ENCODE results near the gene MAN2A1.
A peak's percentile ranks its signal among the peaks of the same experiment; 100 is the strongest.

The MAN2A1 gene

DNA sequence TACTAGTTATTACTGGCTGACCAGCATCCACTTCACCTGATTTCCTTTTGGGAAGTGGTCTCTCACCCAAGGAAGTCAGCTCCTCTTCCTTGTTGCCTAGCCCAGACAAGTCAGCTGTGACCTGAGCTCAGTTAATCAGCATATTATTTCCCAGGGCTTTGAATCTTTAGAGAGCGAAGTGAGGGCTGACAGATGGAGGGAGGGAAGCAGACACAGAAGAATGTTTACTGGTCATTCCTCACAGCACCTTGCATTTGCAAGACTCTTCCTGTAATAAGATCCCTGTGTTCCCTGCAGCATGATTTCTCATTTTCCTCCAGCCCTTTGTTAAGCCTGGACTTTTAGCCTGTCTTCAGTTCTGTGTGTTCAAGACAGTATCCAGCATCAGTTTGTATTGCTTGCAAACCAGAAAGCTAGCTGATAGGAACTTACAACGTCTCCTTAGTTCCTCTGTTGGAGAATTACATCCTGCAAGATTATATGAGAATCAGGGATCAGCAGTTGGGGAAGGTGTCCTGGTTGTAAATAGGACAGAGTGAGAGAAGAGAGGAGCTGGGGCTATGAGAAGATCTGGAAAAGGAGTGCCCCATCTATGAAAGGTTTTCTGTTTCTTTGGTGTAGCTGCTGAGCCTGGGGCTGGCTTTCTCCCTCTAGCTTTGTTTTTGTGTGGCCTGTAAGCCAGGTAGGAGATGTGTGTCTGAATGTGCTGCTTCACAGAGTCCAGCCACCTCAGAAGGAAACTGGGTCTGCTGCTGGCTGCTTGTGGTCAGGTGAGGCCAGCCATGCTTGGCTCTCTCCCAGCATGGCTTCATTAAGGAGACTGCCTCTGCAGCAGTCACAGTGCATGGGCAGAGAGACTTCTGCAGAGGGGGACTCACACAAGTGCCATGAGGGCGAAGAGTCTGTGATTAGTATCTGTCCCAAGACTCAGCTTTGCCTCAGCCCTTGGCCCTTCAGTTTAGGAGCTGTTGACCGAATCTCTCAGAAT, 50.3 kb downstream of the MAN2A1 start:
- Histone ChIP-seq H3K4me1 (ENCODE audit: insufficient read depth, low read length) (peaks cover 67% of the 10 kb centered on the region), H3K4me3 (ENCODE audit: low read length) (peak overlapping the region; percentile 24), H3K27me3 (ENCODE audit: insufficient read depth, low read length) (no peaks in the 10 kb centered on the region), H3K9me3 (ENCODE audit: insufficient read depth, low read depth, low read length) (no peaks in the 10 kb centered on the region), H3K27ac (ENCODE audit: low read depth, low read length) (peak overlapping the region; percentile 93), H3K36me3 (ENCODE audit: insufficient read depth, low read length) (no peaks in the 10 kb centered on the region; the same call in 1 of the 2 replicates), H3K9ac (ENCODE audit: low read depth, low read length) (peak overlapping the region; percentile 66)
- 23% methylated on average over 4 of the region's 4 CpGs for WGBS

DNA sequence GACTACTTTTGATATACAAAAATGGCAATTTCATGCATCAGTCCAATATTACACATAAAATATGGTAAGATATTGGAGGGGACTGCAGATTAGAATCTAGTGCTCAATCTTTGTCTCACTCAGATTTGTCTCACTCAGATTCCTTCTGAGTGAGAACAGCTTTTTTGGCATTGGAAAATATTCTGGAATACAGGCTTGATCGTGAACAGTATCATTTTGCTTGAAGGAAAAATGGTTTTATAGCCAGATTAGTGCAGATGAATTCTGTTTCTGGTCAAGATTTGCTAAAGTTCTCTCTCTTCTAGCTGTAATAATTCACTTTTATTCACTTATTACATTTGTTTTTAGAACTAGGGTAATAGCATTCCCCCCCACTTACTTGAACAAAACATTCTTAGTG, 51.2 kb downstream of the MAN2A1 start:
- H3K27me3 ChIP-seq (ENCODE audit: insufficient read depth, low read length), result no peaks in the 10 kb centered on the region
- WGBS, result 65% methylated on average over 1 of the region's 1 CpG
- H3K9me3 ChIP-seq (ENCODE audit: insufficient read depth, low read depth, low read length), result no peaks in the 10 kb centered on the region
- peaks cover 67% of the 10 kb centered on the region for H3K4me1 ChIP-seq (ENCODE audit: insufficient read depth, low read length)
- H3K36me3 ChIP-seq (ENCODE audit: insufficient read depth, low read length), result no peaks in the 10 kb centered on the region; the same call in 1 of the 2 replicates
- H3K27ac ChIP-seq (ENCODE audit: low read depth, low read length), result peak overlapping the region; percentile 93
- H3K4me3 ChIP-seq (ENCODE audit: low read length), result peak overlapping the region; percentile 24
- peak overlapping the region; percentile 66 for H3K9ac ChIP-seq (ENCODE audit: low read depth, low read length)

DNA sequence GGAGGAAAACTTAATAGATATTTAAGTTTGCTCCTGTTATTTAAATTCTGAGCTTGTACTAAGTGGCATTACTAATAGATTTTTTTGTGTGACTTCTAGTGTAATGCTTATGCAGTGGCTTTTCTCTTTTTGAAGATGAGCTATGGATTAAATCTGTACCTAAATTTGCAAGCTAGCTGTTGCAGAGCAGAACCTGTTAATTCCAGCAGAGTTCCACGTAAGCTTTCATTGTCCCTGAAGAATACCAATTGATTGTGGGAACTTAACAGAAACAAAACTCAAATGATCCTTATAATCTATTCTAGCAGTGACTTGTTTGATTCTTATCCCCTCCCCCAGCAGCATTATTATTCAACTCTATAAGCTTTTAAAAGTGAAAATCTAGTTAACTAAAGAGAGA, 51.7 kb downstream of the MAN2A1 start:
- no peaks in the 10 kb centered on the region; the same call in 1 of the 2 replicates for H3K36me3 ChIP-seq (ENCODE audit: insufficient read depth, low read length)
- no peaks in the 10 kb centered on the region for H3K9me3 ChIP-seq (ENCODE audit: insufficient read depth, low read depth, low read length)
- peak overlapping the region; percentile 66 for H3K9ac ChIP-seq (ENCODE audit: low read depth, low read length)
- no peaks in the 10 kb centered on the region for H3K27me3 ChIP-seq (ENCODE audit: insufficient read depth, low read length)
- peak overlapping the region; percentile 24 for H3K4me3 ChIP-seq (ENCODE audit: low read length)
- peak overlapping the region; percentile 93 for H3K27ac ChIP-seq (ENCODE audit: low read depth, low read length)
- peaks cover 67% of the 10 kb centered on the region for H3K4me1 ChIP-seq (ENCODE audit: insufficient read depth, low read length)
- WGBS, result 6% methylated on average over 1 of the region's 1 CpG

DNA sequence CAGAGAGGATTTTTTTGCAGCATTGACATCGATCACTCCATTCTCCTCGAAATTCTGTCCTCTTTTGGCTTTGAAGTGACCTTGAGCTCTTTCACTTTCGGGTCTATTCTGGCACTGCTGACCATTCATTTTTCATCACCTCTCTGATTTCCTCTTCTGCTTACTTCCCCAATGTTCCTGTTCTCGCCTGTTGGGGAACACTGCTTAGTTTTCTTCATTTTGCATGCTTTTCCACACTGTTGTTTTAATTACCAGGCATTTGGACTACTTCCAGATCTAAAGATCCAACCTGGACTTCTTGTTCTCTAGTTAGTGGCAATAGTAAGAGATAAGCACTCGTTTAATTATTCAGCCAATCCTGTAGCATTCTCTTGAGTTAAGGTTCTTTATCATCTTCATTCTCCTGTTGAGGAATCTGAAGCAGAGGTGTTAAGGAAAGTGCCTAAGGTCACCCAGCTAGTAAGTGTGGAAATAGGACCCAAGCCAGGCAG, 53.4 kb downstream of the MAN2A1 start:
- peak overlapping the region; percentile 93 for H3K27ac ChIP-seq (ENCODE audit: low read depth, low read length)
- no peaks in the 10 kb centered on the region for H3K27me3 ChIP-seq (ENCODE audit: insufficient read depth, low read length)
- H3K4me3 ChIP-seq (ENCODE audit: low read length), result no peak overlapping the region
- no peaks in the 10 kb centered on the region; the same call in 1 of the 2 replicates for H3K36me3 ChIP-seq (ENCODE audit: insufficient read depth, low read length)
- WGBS, result 91% methylated on average over 5 of the region's 5 CpGs
- no peaks in the 10 kb centered on the region for H3K9me3 ChIP-seq (ENCODE audit: insufficient read depth, low read depth, low read length)
- H3K4me1 ChIP-seq (ENCODE audit: insufficient read depth, low read length), result peaks cover 71% of the 10 kb centered on the region
- peak overlapping the region; percentile 36; the same call in 1 of the 2 replicates for H3K9ac ChIP-seq (ENCODE audit: low read depth, low read length)

DNA sequence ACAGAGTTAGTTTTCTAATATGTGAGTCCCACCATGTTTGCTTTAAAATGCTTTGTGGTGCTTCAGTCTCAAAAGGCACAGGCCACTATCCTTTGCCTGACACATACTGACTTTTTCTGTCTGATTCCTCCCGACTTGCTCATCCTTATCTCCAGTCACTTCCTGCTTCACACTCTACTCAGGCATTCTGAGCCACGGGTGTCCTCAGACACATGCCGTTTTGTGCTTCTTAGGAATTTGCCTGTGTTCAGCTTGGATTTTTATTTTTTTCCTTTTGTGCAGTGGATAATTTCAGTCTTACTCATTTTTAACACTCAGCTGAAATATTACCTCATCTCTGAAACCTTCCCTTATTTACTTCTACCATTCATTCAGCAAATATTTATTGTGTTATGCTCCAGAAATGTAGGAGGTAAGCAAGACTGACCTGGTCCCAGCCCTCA, 54.1 kb downstream of the MAN2A1 start:
- Histone ChIP-seq H3K36me3 (ENCODE audit: insufficient read depth, low read length) (no peaks in the 10 kb centered on the region; the same call in 1 of the 2 replicates), H3K27me3 (ENCODE audit: insufficient read depth, low read length) (no peaks in the 10 kb centered on the region), H3K4me1 (ENCODE audit: insufficient read depth, low read length) (peaks cover 70% of the 10 kb centered on the region), H3K9me3 (ENCODE audit: insufficient read depth, low read depth, low read length) (no peaks in the 10 kb centered on the region), H3K9ac (ENCODE audit: low read depth, low read length) (peak overlapping the region; percentile 36; the same call in 1 of the 2 replicates), H3K4me3 (ENCODE audit: low read length) (no peak overlapping the region; the same call in 1 of the 2 replicates), H3K27ac (ENCODE audit: low read depth, low read length) (peak overlapping the region; percentile 93)
- WGBS, result 47% methylated on average over 3 of the region's 3 CpGs

DNA sequence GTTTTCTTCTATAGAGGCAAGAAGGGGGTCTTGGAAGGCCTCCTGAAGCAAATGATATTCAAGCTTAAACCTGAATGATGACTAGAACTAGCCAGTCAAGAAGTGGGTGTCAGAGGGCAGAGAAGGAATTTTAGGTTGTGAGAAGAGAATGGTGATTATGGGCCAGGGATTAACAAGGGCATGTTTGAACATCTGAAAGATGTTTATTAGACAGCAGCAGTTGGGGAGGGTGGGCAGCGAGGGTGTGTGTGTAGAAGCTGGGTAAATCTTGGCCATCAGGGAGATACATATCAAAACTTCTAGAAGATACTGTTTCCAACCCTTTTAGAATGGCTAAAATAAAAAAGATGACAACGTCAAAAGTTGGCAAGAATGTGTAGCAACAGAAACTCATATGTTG, 54.5 kb downstream of the MAN2A1 start:
- WGBS, result 90% methylated on average over 2 of the region's 2 CpGs
- peak overlapping the region; percentile 29; the same call in 1 of the 2 replicates for H3K9ac ChIP-seq (ENCODE audit: low read depth, low read length)
- H3K27ac ChIP-seq (ENCODE audit: low read depth, low read length), result peak overlapping the region; percentile 93
- no peak overlapping the region for H3K4me3 ChIP-seq (ENCODE audit: low read length)
- H3K27me3 ChIP-seq (ENCODE audit: insufficient read depth, low read length), result no peaks in the 10 kb centered on the region
- H3K4me1 ChIP-seq (ENCODE audit: insufficient read depth, low read length), result peaks cover 70% of the 10 kb centered on the region
- H3K36me3 ChIP-seq (ENCODE audit: insufficient read depth, low read length), result no peaks in the 10 kb centered on the region; the same call in 1 of the 2 replicates
- H3K9me3 ChIP-seq (ENCODE audit: insufficient read depth, low read depth, low read length), result no peaks in the 10 kb centered on the region

DNA sequence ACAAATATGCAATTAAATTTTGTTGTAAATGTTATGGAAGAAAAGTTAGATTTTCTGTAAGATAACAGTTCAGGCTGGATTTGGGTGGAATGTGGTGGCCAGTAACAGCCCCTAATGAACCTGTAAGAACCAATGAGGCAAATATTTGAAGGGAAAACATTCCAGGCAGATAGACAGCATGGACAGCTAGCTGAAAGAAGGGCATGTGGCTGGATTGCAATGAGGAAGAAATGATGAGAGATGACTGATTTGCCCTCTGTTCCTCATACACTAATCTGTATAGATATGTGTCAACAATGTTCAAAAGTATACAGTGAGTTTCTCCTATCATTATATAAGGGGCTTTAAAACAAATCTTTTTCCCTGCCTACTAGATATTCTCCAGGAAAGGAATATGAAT, 58.8 kb downstream of the MAN2A1 start:
- no peaks in the 10 kb centered on the region; the same call in 1 of the 2 replicates for H3K36me3 ChIP-seq (ENCODE audit: insufficient read depth, low read length)
- no peaks in the 10 kb centered on the region for H3K27me3 ChIP-seq (ENCODE audit: insufficient read depth, low read length)
- H3K4me1 ChIP-seq (ENCODE audit: insufficient read depth, low read length), result peaks cover 30% of the 10 kb centered on the region
- H3K27ac ChIP-seq (ENCODE audit: low read depth, low read length), result no peak overlapping the region; the same call in 1 of the 2 replicates
- no peak overlapping the region for H3K9ac ChIP-seq (ENCODE audit: low read depth, low read length)
- H3K4me3 ChIP-seq (ENCODE audit: low read length), result no peak overlapping the region
- H3K9me3 ChIP-seq (ENCODE audit: insufficient read depth, low read depth, low read length), result no peaks in the 10 kb centered on the region

DNA sequence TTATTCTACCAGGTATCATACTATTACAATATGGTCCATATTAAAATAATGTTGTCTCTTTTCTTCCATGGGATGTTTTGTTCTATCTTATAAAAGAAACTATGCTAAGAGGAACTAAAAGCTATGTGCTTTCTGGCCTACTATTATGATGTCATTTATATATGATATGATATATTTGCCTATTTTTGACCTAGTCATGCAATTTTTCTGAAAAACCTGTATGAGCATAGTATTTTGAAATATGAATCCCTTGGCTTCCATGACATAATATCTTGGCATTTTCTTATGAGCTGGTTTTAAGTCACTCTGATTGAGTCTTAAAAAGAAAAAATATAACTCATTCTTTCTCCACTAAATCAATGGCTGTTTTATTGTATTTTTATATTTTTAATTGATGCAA, 60.7 kb downstream of the MAN2A1 start:
- Histone ChIP-seq H3K36me3 (ENCODE audit: insufficient read depth, low read length) (peaks cover 7% of the 10 kb centered on the region; the same call in 1 of the 2 replicates), H3K27ac (ENCODE audit: low read depth, low read length) (no peak overlapping the region), H3K27me3 (ENCODE audit: insufficient read depth, low read length) (no peaks in the 10 kb centered on the region), H3K9me3 (ENCODE audit: insufficient read depth, low read depth, low read length) (no peaks in the 10 kb centered on the region), H3K9ac (ENCODE audit: low read depth, low read length) (no peak overlapping the region), H3K4me3 (ENCODE audit: low read length) (no peak overlapping the region), H3K4me1 (ENCODE audit: insufficient read depth, low read length) (peaks cover 16% of the 10 kb centered on the region; the same call in 1 of the 2 replicates)

DNA sequence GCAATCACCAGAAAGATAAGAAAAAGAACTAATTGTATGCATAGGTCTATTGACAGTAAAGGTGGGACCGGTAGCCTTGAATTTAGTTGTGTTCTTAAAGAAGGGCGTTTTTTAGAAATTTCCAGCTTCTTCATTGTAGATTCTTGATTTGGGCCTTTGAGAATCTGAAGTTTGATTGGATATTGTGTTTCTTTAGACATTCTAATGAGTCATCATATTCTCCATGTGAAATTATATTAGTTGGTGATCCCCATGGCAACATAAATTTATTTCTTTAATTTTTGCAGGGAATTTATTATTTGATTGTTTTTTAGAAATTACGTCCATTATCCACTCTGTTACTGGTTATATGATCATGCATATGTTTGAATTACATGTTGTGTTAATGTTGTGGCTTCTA, 63.6 kb downstream of the MAN2A1 start:
- H3K27me3 ChIP-seq (ENCODE audit: insufficient read depth, low read length), result no peaks in the 10 kb centered on the region
- no peak overlapping the region for H3K4me3 ChIP-seq (ENCODE audit: low read length)
- peaks cover 10% of the 10 kb centered on the region; the same call in 1 of the 2 replicates for H3K4me1 ChIP-seq (ENCODE audit: insufficient read depth, low read length)
- 80% methylated on average over 3 of the region's 3 CpGs for WGBS
- H3K9me3 ChIP-seq (ENCODE audit: insufficient read depth, low read depth, low read length), result no peaks in the 10 kb centered on the region
- H3K27ac ChIP-seq (ENCODE audit: low read depth, low read length), result no peak overlapping the region
- H3K9ac ChIP-seq (ENCODE audit: low read depth, low read length), result no peak overlapping the region
- H3K36me3 ChIP-seq (ENCODE audit: insufficient read depth, low read length), result peaks cover 33% of the 10 kb centered on the region

DNA sequence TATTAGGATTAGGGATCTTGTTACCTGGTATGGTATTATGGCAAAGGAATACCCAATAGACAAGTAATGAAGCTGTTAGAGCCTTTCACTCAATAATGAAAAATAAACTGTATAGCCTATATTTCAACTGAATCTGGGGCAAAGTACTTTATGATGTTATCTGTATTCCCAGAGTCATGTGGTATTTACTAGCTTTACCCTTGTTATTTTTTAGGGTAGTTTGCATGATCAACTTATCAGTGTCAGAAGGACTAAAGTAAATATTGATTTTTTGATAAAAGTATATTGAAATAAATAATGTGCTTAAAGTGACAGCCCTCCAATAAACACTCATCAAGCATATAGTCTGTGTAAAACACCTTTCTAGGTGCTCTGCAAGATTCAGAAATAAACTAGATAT, 64.6 kb downstream of the MAN2A1 start:
- no peaks in the 10 kb centered on the region for H3K9me3 ChIP-seq (ENCODE audit: insufficient read depth, low read depth, low read length)
- no peak overlapping the region for H3K9ac ChIP-seq (ENCODE audit: low read depth, low read length)
- peaks cover under 1% of the 10 kb centered on the region; the same call in 1 of the 2 replicates for H3K4me1 ChIP-seq (ENCODE audit: insufficient read depth, low read length)
- H3K27ac ChIP-seq (ENCODE audit: low read depth, low read length), result no peak overlapping the region
- H3K36me3 ChIP-seq (ENCODE audit: insufficient read depth, low read length), result peaks cover 40% of the 10 kb centered on the region
- no peak overlapping the region for H3K4me3 ChIP-seq (ENCODE audit: low read length)
- H3K27me3 ChIP-seq (ENCODE audit: insufficient read depth, low read length), result no peaks in the 10 kb centered on the region

DNA sequence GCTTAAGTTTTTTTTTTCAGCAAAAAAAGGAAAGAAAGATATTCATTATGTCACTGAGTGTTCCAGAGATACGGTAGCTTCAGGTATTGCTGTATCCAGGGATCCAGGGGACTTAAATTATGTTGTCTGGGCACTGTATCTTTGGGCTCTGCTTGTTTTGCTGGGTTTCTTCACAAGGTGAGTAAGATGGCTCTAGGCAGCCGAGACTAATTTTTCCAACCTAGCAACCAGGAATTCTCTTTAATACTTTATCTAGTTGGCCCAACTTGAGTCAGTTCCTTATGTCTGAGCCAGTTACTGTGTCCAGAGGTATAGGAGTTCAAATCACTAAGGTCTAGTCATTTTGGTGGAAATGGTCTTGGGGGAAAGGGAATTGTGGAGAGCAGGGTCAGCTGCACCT, 66.0 kb downstream of the MAN2A1 start:
- Histone ChIP-seq H3K27me3 (ENCODE audit: insufficient read depth, low read length) (no peaks in the 10 kb centered on the region), H3K36me3 (ENCODE audit: insufficient read depth, low read length) (peaks cover 45% of the 10 kb centered on the region), H3K9me3 (ENCODE audit: insufficient read depth, low read depth, low read length) (no peaks in the 10 kb centered on the region), H3K4me1 (ENCODE audit: insufficient read depth, low read length) (no peaks in the 10 kb centered on the region), H3K27ac (ENCODE audit: low read depth, low read length) (no peak overlapping the region), H3K4me3 (ENCODE audit: low read length) (no peak overlapping the region), H3K9ac (ENCODE audit: low read depth, low read length) (no peak overlapping the region)
- WGBS, result 50% methylated on average over 2 of the region's 2 CpGs
